Activated CD8-positive, alpha-beta memory T cell treated with anti-CD3 and anti-CD28 coated beads, Interleukin-2, amount 50 U/mL, for 4 hours (primary cell): ENCODE measurements around the gene RABEP1.
"Not testable (repeated sequence)": the region's sequence is repeated elsewhere in the genome, so short reads cannot be mapped to it uniquely, and the experiment has no call there.

Experiments
- DNase-seq: peaks from one replicate; pipeline ENCODE4 v3.0.0-alpha.2; 2020

Gene RABEP1

DNA sequence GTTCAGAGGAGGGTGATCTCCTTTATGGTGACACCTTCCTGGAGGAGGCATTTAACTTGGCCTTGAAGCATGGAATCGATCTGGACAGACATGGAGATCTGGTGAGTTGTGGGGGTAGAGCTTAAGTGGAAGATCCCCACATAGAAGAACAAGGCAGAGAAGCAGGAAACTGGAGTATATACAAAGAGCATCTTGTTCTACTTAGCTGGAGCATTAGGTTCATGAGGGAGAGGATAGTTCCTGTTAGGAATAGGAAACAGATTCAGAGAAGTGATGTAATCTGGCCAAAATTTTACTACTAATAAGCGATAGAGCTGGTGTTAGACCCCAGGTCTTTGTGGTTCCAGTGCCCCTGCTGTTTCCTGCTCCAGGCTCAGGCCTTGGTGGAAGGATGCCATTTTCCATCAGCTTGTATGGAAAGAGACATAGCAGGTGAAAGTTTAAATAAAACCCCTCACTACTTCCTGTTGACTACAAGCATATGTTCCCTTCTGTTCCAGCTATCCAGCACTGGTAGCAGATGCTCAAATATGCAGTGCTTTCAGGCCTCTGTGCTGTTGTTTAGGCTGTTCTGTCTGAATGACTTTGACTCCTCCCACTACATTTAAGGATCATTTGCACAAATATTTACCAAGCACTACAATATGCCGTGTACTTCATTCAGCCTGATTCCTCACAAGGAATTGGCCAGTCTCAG is 147.3 kb downstream of the RABEP1 start:
- DNase-seq, result no peak

DNA sequence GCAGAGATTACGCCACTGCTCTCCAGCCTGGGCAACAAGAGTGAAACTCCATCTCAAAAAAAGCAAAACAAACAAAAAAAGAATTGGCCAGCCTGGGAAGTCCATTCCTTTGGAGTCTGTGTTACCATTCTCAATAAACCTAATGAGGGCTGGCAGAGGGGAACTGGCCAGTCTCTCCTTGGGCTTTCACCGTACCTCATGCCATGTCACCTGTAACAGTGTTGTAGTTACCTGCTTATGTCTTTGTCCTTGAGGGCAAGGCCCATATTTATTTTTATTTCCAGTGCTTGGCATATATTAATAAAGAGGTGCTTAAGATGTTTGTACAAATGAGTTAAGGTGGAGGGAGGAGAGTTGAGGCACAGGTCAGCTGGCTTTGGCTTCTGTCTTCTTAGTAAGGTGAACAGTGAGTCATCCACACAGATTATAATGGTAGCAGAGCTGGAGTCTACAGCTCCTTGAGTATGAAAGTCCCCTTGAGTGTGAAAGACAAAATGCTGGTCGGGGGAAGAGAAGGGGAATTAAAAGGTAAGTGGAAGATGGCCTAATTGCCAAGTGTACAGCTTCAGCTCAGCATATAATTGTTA is 148.4 kb downstream of the RABEP1 start:
- DNase-seq, result no peak

DNA sequence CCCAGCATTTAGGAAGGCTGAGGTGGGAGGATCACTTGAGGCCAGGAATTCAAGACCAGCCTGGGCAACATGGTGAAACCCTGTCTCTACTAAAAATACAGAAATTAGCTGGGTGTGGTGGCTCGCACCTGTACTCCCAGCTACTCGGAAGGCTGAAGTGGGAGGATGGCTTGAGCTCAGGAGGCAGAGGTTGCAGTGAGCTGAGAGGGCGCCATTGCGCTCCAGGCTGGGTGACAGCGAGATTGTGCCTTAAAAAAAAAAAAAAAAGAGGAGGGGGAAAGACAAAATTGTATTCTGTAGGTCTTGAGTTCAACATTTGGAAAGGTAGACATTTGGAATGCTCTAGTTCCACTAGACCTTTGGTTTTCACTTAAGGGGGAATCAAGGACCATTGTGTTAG is 149.2 kb downstream of the RABEP1 start:
- DNase-seq, result not testable (repeated sequence)

DNA sequence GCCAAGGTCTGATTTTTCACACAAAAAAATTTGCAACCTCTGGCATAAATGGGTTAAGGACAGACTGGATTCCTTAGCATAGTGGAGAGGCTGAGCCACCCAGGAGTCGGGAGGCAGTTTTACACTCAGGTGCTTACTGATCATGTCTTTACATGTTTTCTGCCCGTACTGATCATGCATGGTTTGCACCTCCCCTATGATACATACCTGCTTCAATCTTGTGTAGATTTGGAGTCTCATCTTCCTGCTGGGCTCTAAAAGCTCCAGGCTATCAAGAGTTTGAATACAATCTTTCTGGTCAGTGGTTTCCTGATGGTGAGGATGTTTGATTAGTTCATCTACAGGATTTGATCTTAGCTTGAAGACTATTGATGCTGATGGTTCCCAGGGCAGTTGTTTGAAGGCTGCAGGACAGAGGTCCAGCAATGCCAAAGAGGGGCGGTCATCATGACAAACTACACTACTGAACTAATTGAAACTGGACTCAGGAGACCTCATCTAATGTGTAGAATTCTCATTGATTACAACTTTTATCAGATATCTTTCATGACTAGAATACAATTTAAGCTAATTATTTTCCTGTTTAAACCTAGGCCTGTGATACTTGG is 150.0 kb downstream of the RABEP1 start:
- DNase-seq, result no peak

DNA sequence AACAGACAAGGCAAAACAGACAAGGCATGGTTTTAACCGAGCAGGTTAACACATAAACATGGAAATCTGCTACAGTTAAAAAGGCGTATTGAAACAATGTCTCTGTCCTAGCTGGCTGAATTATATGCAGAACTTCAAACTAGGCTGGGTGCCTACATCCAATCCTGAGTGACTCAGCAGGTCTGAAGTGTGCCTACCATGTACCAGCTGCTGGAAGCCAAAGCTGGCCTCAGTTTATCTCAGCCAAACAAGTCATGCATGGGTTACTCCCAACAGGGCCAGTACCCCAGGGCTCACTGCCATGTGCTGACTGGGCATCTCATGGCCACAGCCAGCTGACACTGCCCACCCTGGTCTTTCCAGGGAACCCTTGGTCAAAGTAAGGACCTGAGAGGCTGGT is 152.9 kb downstream of the RABEP1 start:
- no peak for DNase-seq
